ENCODE measurements around the gene RAF1.
A peak's percentile ranks its signal among the peaks of the same experiment; 100 is the strongest.
"Not testable (repeated sequence)": the region's sequence is repeated elsewhere in the genome, so short reads cannot be mapped to it uniquely, and the experiment has no call there.

Gene RAF1

GRCh38 chr3:12544652-12545472, 119.1 kb downstream of the RAF1 start:
- H3K27ac ChIP-seq (ENCODE audit: low read length) = no peak overlapping the region
- no peak for TF ChIP-seq EZH2phosphoT487 (IDR thresholded peaks at IDR 0.05; ENCODE audit: low read length)
- TF ChIP-seq EZH2 (optimal IDR thresholded peaks at IDR 0.05; ENCODE audit: low read depth, low read length) = no peak
- TF ChIP-seq CTCF (IDR thresholded peaks at IDR 0.05; ENCODE audit: low read length) = no peak
- H3K9me3 ChIP-seq (replicated peaks; ENCODE audit: insufficient read depth, low read length) = no peaks in the 10 kb centered on the region
- no peak overlapping the region for H2AFZ ChIP-seq (ENCODE audit: low read length)
- H3K4me3 ChIP-seq (ENCODE audit: low read length) = no peak overlapping the region
- DNase-seq = no peak
- no peaks in the 10 kb centered on the region; the same call in 1 of the 2 replicates for H3K36me3 ChIP-seq (replicated peaks; ENCODE audit: insufficient read depth, low read length)
- no peaks in the 10 kb centered on the region for H4K20me1 ChIP-seq (ENCODE audit: insufficient read depth, low read length)
- H3K27me3 ChIP-seq (replicated peaks; ENCODE audit: insufficient read depth, low read length) = no peaks in the 10 kb centered on the region
- peaks cover 15% of the 10 kb centered on the region for H3K4me1 ChIP-seq (ENCODE audit: low read length)
- H3K9ac ChIP-seq (ENCODE audit: low read length) = no peak overlapping the region
- peaks cover 7% of the 10 kb centered on the region for H3F3A ChIP-seq (ENCODE audit: insufficient read depth, low read length)
- no peak overlapping the region for H3K4me2 ChIP-seq (ENCODE audit: low read depth, low read length)
- no peaks in the 10 kb centered on the region for H3K79me2 ChIP-seq (ENCODE audit: low read length)
- H3K9me2 ChIP-seq (replicated peaks; ENCODE audit: insufficient read depth, low read length) = no peaks in the 10 kb centered on the region

- not testable (repeated sequence) for H3K27me3 ChIP-seq (replicated peaks; ENCODE audit: insufficient read depth, low read length); H3K79me2 ChIP-seq (ENCODE audit: low read length); H2AFZ ChIP-seq (ENCODE audit: low read length); H3K9ac ChIP-seq (ENCODE audit: low read length); H3K36me3 ChIP-seq (replicated peaks; ENCODE audit: insufficient read depth, low read length); H3K9me3 ChIP-seq (replicated peaks; ENCODE audit: insufficient read depth, low read length); H3K4me2 ChIP-seq (ENCODE audit: low read depth, low read length); H3F3A ChIP-seq (ENCODE audit: insufficient read depth, low read length); H3K27ac ChIP-seq (ENCODE audit: low read length); DNase-seq; H3K9me2 ChIP-seq (replicated peaks; ENCODE audit: insufficient read depth, low read length); H3K4me3 ChIP-seq (ENCODE audit: low read length); H4K20me1 ChIP-seq (ENCODE audit: insufficient read depth, low read length)
- peaks cover 15% of the 10 kb centered on the region for H3K4me1 ChIP-seq (ENCODE audit: low read length)
Observed at GRCh38 chr3:12543497-12543896, 120.4 kb downstream of the RAF1 start.

- no peak for DNase-seq
- no peaks in the 10 kb centered on the region for H3K79me2 ChIP-seq (ENCODE audit: low read length)
- no peak overlapping the region for H3K4me3 ChIP-seq (ENCODE audit: low read length)
- no peaks in the 10 kb centered on the region; the same call in 1 of the 2 replicates for H3K36me3 ChIP-seq (replicated peaks; ENCODE audit: insufficient read depth, low read length)
- H3K27me3 ChIP-seq (replicated peaks; ENCODE audit: insufficient read depth, low read length) = no peaks in the 10 kb centered on the region
- H3K27ac ChIP-seq (ENCODE audit: low read length) = peak overlapping the region; percentile 48; the same call in 1 of the 2 replicates
- peaks cover 15% of the 10 kb centered on the region for H3K4me1 ChIP-seq (ENCODE audit: low read length)
- peaks cover 7% of the 10 kb centered on the region for H3F3A ChIP-seq (ENCODE audit: insufficient read depth, low read length)
- no peaks in the 10 kb centered on the region for H4K20me1 ChIP-seq (ENCODE audit: insufficient read depth, low read length)
- H3K9ac ChIP-seq (ENCODE audit: low read length) = no peak overlapping the region
- H3K4me2 ChIP-seq (ENCODE audit: low read depth, low read length) = no peak overlapping the region
- no peaks in the 10 kb centered on the region for H3K9me2 ChIP-seq (replicated peaks; ENCODE audit: insufficient read depth, low read length)
- H3K9me3 ChIP-seq (replicated peaks; ENCODE audit: insufficient read depth, low read length) = no peaks in the 10 kb centered on the region
- TF ChIP-seq EZH2 (optimal IDR thresholded peaks at IDR 0.05; ENCODE audit: low read depth, low read length) (no peak), EZH2phosphoT487 (IDR thresholded peaks at IDR 0.05; ENCODE audit: low read length) (no peak), CTCF (IDR thresholded peaks at IDR 0.05; ENCODE audit: low read length) (no peak)
- no peak overlapping the region for H2AFZ ChIP-seq (ENCODE audit: low read length)
Observed at GRCh38 chr3:12541625-12542024, 122.3 kb downstream of the RAF1 start.

GRCh38 chr3:12536423-12536822, 127.5 kb downstream of the RAF1 start:
- H2AFZ ChIP-seq (ENCODE audit: low read length) = no peak overlapping the region
- DNase-seq = no peak
- H3K4me1 ChIP-seq (ENCODE audit: low read length) = no peaks in the 10 kb centered on the region
- no peaks in the 10 kb centered on the region for H3K79me2 ChIP-seq (ENCODE audit: low read length)
- no peaks in the 10 kb centered on the region for H3K9me3 ChIP-seq (replicated peaks; ENCODE audit: insufficient read depth, low read length)
- H3K27ac ChIP-seq (ENCODE audit: low read length) = no peak overlapping the region
- no peaks in the 10 kb centered on the region for H4K20me1 ChIP-seq (ENCODE audit: insufficient read depth, low read length)
- no peak overlapping the region for H3K4me2 ChIP-seq (ENCODE audit: low read depth, low read length)
- no peak overlapping the region for H3K4me3 ChIP-seq (ENCODE audit: low read length)
- no peaks in the 10 kb centered on the region; the same call in 1 of the 2 replicates for H3K36me3 ChIP-seq (replicated peaks; ENCODE audit: insufficient read depth, low read length)
- H3K27me3 ChIP-seq (replicated peaks; ENCODE audit: insufficient read depth, low read length) = no peaks in the 10 kb centered on the region
- H3K9ac ChIP-seq (ENCODE audit: low read length) = no peak overlapping the region
- no peaks in the 10 kb centered on the region for H3K9me2 ChIP-seq (replicated peaks; ENCODE audit: insufficient read depth, low read length)
- H3F3A ChIP-seq (ENCODE audit: insufficient read depth, low read length) = no peaks in the 10 kb centered on the region
- TF ChIP-seq EZH2 (optimal IDR thresholded peaks at IDR 0.05; ENCODE audit: low read depth, low read length) (no peak), EZH2phosphoT487 (IDR thresholded peaks at IDR 0.05; ENCODE audit: low read length) (no peak), CTCF (IDR thresholded peaks at IDR 0.05; ENCODE audit: low read length) (no peak)

Data from MM.1S (cell line).